ENCODE measurements around the gene HSPA14. TPM values are rescaled to one million over a fixed set of nuclear protein-coding genes. Genes with fewer than 3 reads are reported as not detected.

Gene HSPA14
- total and polyA plus RNA-seq, 2 of the 4 experiments (the other 2 are of a cell fraction), result 10.3 to 11.8 TPM

DNA sequence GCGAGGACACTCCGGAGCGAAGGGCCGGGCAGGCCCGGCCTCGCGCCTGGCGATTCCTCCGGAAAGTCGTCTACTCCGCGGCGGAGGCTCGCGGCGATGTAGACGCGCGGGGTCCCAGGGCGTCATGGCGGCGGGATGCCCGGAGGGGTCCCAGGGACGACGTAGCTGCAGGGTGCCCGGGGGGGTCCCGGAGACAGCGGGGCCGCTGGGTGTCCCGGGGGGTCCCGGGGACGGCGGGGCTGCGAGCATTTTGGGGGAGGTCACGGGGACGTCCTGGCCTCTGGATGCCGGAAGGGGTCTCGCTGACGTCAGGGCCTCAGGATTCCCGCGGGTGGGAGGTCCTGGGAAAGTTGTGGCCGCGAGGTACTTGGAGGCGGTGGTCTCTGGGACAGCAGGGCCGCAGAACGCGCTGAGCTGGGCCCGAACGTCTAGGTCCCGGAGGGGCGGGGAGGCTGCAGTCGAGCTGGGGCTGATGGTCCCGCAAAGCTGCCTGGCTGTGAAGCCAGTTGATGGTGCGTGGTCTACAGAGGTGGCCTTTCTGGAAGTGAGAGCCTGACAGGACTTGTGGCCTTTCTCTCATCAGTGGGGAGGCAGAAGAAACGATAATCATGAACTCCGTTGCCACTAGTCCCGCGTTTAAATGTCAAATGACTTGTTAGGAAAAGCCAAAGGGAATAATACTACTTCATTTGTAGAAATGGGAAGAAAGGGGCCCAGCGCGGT is 637 bp downstream of the HSPA14 start:
- no peak overlapping the region for H2BK20ac ChIP-seq (ENCODE audit: low read depth, low read length)
- 0% methylated on average over 39 of the region's 60 CpGs; no CpG with 5 or more reads in 1 of the 2 experiments for WGBS, 2 experiments (ENCODE audit: extremely low coverage in 2 of 2, insufficient read length in 1 of 2)
- H3K36me3 ChIP-seq (ENCODE audit: control insufficient read depth, insufficient read depth, low read length), result peaks cover 21% of the 10 kb centered on the region
- H4K8ac ChIP-seq (ENCODE audit: low read depth in 2 of 2, low read length in 2 of 2), result peak overlapping the region in 1 of 2 experiments; percentile 92; a peak in 2 of 4 replicates
- TF ChIP-seq NFE2L2 (IDR thresholded peaks at IDR 0.05; ENCODE audit: low read depth, low read length), result no peak
- no peak; the same call in 1 of the 2 replicates for TF ChIP-seq MAZ (IDR thresholded peaks at IDR 0.05; ENCODE audit: borderline replicate concordance, low read depth, low read length)
- TF ChIP-seq BHLHE40 (IDR thresholded peaks at IDR 0.05; ENCODE audit: low read depth, low read length), result no peak
- peak overlapping the region; percentile 82 for H3K9ac ChIP-seq (ENCODE audit: low read depth, low read length)
- peak overlapping the region; percentile 90 for H3K14ac ChIP-seq (replicated peaks; ENCODE audit: low read depth, low read length)
- H3K27me3 ChIP-seq (ENCODE audit: control insufficient read depth, insufficient read depth, low read length), result no peaks in the 10 kb centered on the region
- H2AK5ac ChIP-seq (ENCODE audit: low read depth, low read length), result peak overlapping the region; percentile 80; the same call in 1 of the 2 replicates
- ATAC-seq (ENCODE audit: low read depth), result peak; percentile 2
- H3K23ac ChIP-seq (ENCODE audit: low read depth, low read length), result peak overlapping the region; percentile 98
- intact Hi-C loops (cut with micrococcal nuclease), result loop anchor here (1.0 to 10.0 kb wide), 3 partner anchors 236 to 266 kb away; no protein-coding TSS in a partner anchor
- peak overlapping the region; percentile 74 for H3K4me3 ChIP-seq (ENCODE audit: insufficient read depth, low read depth, low read length)
- CTCF ChIA-PET, result interaction anchor here (0.5 to 2.7 kb wide), 2 partner anchors 16 to 564 kb away, joined by 3 to 9 read pairs; no protein-coding TSS in a partner anchor
- dilution Hi-C loops (cut with HindIII; ENCODE audit: low sequenced_read_pairs, unreplicated experiment), result no loop called here
- DNase-seq, result no peak
- no peak overlapping the region for H2BK15ac ChIP-seq (ENCODE audit: low read depth, low read length)
- H4K20me1 ChIP-seq (ENCODE audit: insufficient read depth, low read length), result peaks cover 4% of the 10 kb centered on the region
- H4K5ac ChIP-seq (ENCODE audit: low read depth, low read length), result 0 out of 2 replicates have a peak overlapping the region, but pooled peaks have one; percentile 2
- peak overlapping the region; percentile 94 for H2AK9ac ChIP-seq (replicated peaks; ENCODE audit: low read depth, low read length, poor library complexity)
- H2AFZ ChIP-seq (replicated peaks; ENCODE audit: low read length, poor library complexity), result peak overlapping the region; percentile 97
- POLR2A ChIA-PET (ENCODE audit: unreplicated experiment), result interaction anchor here (1.3 kb wide), 1 partner anchor 9 kb away, joined by 3 read pairs; no protein-coding TSS in a partner anchor
- H2BK5ac ChIP-seq (ENCODE audit: low read depth, low read length, poor library complexity, severe bottlenecking), result peak overlapping the region; percentile 82
- peaks cover 24 to 39% of the 10 kb centered on the region in 2 experiments for H3K79me1 ChIP-seq (ENCODE audit: low read depth in 1 of 2, low read length in 2 of 2)
- peak overlapping the region; percentile 90 for H3K4ac ChIP-seq (ENCODE audit: low read depth, low read length)
- H3K18ac ChIP-seq (ENCODE audit: low read depth, low read length), result no peak overlapping the region
- H3K56ac ChIP-seq (ENCODE audit: extremely low read depth, insufficient read depth, low read length), result peak overlapping the region; percentile 60; the same call in 1 of the 2 replicates
- H3K4me2 ChIP-seq (ENCODE audit: low read depth, low read length), result peak overlapping the region; percentile 93
- in situ Hi-C loops (cut with MboI; ENCODE audit: low sequenced_read_pairs), result no loop called here
- peak overlapping the region; percentile 8; the same call in 1 of the 2 replicates for H2BK120ac ChIP-seq (ENCODE audit: low read depth, low read length)
- H3K4me1 ChIP-seq (ENCODE audit: control insufficient read depth, insufficient read depth, low read length), result peaks cover 1% of the 10 kb centered on the region; the same call in 1 of the 2 replicates
- peaks cover 3% of the 10 kb centered on the region for H3K9me1 ChIP-seq (ENCODE audit: insufficient read depth, low read length)
- no peaks in the 10 kb centered on the region for H3K9me3 ChIP-seq (ENCODE audit: control insufficient read depth, insufficient read depth, low read length)
- peak overlapping the region; percentile 63; the same call in 1 of the 2 replicates for H4K91ac ChIP-seq (ENCODE audit: insufficient read depth, low read depth, low read length)
- peak overlapping the region; percentile 82 for H3K27ac ChIP-seq (ENCODE audit: insufficient read depth, low read length)
- no TSS peak for BruUV-seq (replicated peaks)
